NB4 (cell line): ENCODE results near the gene SHISA6.

ENCODE experiments used
- POLR2A ChIP-seq: IDR thresholded peaks from 2 replicates; pipeline ENCODE4 v1.6.1; 2011; ENCODE audit warnings: mild to moderate bottlenecking; ENCODE audit not compliant: insufficient read length; ENCODE audit errors: extremely low read depth
- TF ChIP-seq, protein P1 (sequence below): IDR thresholded peaks from one replicate; pipeline ENCODE4 v1.5.1; 2012; ENCODE audit warnings: low read depth, low read length

DNA sequence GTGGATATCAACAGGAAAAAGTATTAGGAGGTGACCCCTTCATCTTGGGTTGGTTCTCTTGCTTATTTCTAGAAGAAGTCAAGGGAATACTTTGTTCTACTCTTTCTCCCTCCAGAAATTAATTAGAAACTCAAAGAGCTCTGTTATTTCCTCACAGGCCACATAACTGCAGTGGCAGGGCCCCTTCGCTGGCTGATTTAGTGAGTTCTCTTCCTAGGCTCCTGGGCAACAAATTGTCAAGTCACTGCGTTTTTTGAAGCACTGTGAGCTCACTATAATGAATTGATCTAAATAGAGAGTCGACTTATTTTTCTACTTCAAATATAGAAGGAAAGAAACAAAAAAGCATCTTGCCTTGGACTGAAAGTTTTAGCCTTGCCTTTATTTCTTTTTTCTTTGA, 4.8 kb downstream of the SHISA6 start:
- TF ChIP-seq, protein P1, sequence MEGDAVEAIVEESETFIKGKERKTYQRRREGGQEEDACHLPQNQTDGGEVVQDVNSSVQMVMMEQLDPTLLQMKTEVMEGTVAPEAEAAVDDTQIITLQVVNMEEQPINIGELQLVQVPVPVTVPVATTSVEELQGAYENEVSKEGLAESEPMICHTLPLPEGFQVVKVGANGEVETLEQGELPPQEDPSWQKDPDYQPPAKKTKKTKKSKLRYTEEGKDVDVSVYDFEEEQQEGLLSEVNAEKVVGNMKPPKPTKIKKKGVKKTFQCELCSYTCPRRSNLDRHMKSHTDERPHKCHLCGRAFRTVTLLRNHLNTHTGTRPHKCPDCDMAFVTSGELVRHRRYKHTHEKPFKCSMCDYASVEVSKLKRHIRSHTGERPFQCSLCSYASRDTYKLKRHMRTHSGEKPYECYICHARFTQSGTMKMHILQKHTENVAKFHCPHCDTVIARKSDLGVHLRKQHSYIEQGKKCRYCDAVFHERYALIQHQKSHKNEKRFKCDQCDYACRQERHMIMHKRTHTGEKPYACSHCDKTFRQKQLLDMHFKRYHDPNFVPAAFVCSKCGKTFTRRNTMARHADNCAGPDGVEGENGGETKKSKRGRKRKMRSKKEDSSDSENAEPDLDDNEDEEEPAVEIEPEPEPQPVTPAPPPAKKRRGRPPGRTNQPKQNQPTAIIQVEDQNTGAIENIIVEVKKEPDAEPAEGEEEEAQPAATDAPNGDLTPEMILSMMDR: no peak
- TF ChIP-seq POLR2A: no peak
